ENCODE results near the gene MIDN. TPM values are rescaled to one million over a fixed set of nuclear protein-coding genes. Genes with fewer than 3 reads are reported as not detected.

Gene MIDN
- total RNA-seq, 1 experiment from 2014 or later, result 125 TPM

DNA sequence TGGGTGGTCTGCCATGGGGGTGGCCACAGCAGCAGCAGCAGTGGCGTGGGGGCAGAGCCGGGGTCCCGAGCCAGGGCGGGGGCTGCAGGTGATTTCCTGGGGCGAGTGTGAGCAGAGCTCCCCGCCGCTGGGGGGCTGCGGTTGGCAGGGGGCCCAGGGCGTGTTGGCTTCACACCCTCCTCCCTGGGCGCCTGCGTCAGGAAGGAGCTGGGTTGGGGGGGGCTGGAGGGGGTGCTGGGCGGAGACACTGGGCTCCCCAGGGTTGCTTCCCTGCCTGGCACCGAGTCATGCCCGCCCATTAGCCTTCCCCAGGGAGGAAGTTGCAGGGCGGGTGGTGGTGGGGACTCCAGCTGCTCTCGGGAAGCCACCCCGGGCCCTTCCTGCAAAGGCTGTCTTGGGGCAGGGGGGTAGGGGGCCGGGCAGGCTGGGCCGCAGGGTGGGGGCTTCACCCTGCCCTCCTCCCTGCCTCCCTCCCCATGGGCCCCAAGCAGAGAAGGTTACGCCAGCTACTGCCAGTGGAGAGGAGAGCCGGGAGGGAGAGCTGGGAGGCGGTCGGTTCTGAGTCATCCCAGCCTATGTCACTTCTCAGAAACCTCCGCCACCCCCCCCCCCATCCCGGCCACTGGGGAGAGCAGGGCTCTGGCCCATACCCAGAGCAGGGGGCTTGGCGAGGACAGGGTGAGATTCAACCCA lies 4.6 kb downstream of the MIDN start:
- no peaks in the 10 kb centered on the region for H3K27me3 Mint-ChIP-seq (ENCODE audit: insufficient read depth, unreplicated experiment)
- Histone ChIP-seq H3K36me3 (ENCODE audit: control insufficient read depth, insufficient read depth, low read length) (peaks cover 17% of the 10 kb centered on the region), H3K4me1 (peaks cover 36% of the 10 kb centered on the region), H3K27me3 (replicated peaks; ENCODE audit: control insufficient read depth, insufficient read depth, low read length) (no peaks in the 10 kb centered on the region), H3K9me3 (no peaks in the 10 kb centered on the region), H3K4me3 (ENCODE audit: low read depth, low read length) (peak overlapping the region; percentile 62)
- intact Hi-C loops (cut with micrococcal nuclease; ENCODE audit: unreplicated experiment), result loop anchor here (1.0 kb wide), 1 partner anchor 13 kb away; no protein-coding TSS in a partner anchor
- H3K36me3 Mint-ChIP-seq (ENCODE audit: insufficient read depth, unreplicated experiment), result peaks cover 94% of the 10 kb centered on the region
- CTCF ChIA-PET, result interaction anchor here (0.6 to 2.2 kb wide), 5 partner anchors 9 to 755 kb away, joined by 3 to 37 read pairs (median 4); partner anchors contain the start of gene CIRBP
- peak overlapping the region; percentile 91 for H3K27ac Mint-ChIP-seq (ENCODE audit: unreplicated experiment)
- TF ChIP-seq, protein P1, sequence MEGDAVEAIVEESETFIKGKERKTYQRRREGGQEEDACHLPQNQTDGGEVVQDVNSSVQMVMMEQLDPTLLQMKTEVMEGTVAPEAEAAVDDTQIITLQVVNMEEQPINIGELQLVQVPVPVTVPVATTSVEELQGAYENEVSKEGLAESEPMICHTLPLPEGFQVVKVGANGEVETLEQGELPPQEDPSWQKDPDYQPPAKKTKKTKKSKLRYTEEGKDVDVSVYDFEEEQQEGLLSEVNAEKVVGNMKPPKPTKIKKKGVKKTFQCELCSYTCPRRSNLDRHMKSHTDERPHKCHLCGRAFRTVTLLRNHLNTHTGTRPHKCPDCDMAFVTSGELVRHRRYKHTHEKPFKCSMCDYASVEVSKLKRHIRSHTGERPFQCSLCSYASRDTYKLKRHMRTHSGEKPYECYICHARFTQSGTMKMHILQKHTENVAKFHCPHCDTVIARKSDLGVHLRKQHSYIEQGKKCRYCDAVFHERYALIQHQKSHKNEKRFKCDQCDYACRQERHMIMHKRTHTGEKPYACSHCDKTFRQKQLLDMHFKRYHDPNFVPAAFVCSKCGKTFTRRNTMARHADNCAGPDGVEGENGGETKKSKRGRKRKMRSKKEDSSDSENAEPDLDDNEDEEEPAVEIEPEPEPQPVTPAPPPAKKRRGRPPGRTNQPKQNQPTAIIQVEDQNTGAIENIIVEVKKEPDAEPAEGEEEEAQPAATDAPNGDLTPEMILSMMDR (IDR thresholded peaks at IDR 0.05; ENCODE audit: insufficient read depth in 1 of 2, low read depth in 1 of 2, low read length in 1 of 2, severe bottlenecking in 1 of 2, unreplicated experiment in 1 of 2), result peak in 1 of 2 experiments; percentile 3
- no peak for DNase-seq
- peaks cover 12% of the 10 kb centered on the region for H3K4me1 Mint-ChIP-seq (ENCODE audit: low read depth, unreplicated experiment)
- no TSS peak for BruUV-seq (replicated peaks)
- H3K4me3 Mint-ChIP-seq (ENCODE audit: unreplicated experiment), result peak overlapping the region; percentile 96
- POLR2A ChIA-PET, result interaction anchor here (0.6 to 2.3 kb wide), 5 partner anchors 9 to 85 kb away, joined by 3 to 61 read pairs (median 8); partner anchors contain the start of gene CIRBP
- H3K9me3 Mint-ChIP-seq (ENCODE audit: unreplicated experiment), result no peaks in the 10 kb centered on the region

DNA sequence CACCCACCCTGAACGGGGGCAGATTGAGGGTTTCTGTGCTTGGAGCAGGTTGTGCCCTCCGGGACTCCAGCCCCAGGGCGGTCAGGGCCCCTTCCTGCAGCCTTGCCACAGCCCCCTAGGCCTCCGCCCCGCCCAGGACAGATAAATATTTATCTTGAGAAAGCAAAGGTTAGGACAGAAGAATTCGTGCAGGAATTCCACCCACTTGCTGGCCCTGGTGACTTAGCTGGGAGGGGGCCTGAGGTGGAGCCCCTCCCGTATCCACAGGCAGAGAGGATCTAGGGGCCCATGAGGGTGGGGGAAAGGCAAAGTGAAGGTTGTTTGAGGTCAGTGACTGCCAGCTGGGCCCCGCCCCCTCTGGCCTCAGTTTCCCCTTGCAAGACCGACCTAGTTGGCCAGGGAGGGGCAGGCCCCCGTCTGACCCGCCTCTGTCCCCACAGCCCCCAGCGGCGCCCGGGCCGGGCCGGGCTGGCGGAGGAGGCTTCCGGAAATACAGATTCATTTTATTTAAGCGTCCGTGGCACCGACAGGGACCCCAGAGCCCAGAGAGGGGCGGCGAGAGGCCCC lies 5.2 kb downstream of the MIDN start:
- Histone ChIP-seq H3K27me3 (replicated peaks; ENCODE audit: control insufficient read depth, insufficient read depth, low read length) (no peaks in the 10 kb centered on the region), H3K4me3 (ENCODE audit: low read depth, low read length) (peak overlapping the region; percentile 62), H3K4me1 (peaks cover 38% of the 10 kb centered on the region), H3K9me3 (no peaks in the 10 kb centered on the region), H3K36me3 (ENCODE audit: control insufficient read depth, insufficient read depth, low read length) (peaks cover 17% of the 10 kb centered on the region)
- no TSS peak for BruUV-seq (replicated peaks)
- POLR2A ChIA-PET, result interaction anchor here (1.0 to 2.3 kb wide), 4 partner anchors 8 to 16 kb away, joined by 6 to 61 read pairs (median 22); partner anchors contain the start of gene CIRBP
- H3K4me3 Mint-ChIP-seq (ENCODE audit: unreplicated experiment), result peak overlapping the region; percentile 96
- intact Hi-C loops (cut with micrococcal nuclease; ENCODE audit: unreplicated experiment), result loop anchor here (1.0 kb wide), 1 partner anchor 13 kb away; no protein-coding TSS in a partner anchor
- H3K36me3 Mint-ChIP-seq (ENCODE audit: insufficient read depth, unreplicated experiment), result peaks cover 96% of the 10 kb centered on the region
- H3K4me1 Mint-ChIP-seq (ENCODE audit: low read depth, unreplicated experiment), result peaks cover 12% of the 10 kb centered on the region
- TF ChIP-seq, protein P1 (IDR thresholded peaks at IDR 0.05; ENCODE audit: insufficient read depth in 1 of 2, low read depth in 1 of 2, low read length in 1 of 2, severe bottlenecking in 1 of 2, unreplicated experiment in 1 of 2), result no peak
- H3K27me3 Mint-ChIP-seq (ENCODE audit: insufficient read depth, unreplicated experiment), result no peaks in the 10 kb centered on the region
- CTCF ChIA-PET, result interaction anchor here (1.4 to 2.2 kb wide), 3 partner anchors 9 to 15 kb away, joined by 3 to 37 read pairs (median 22); partner anchors contain the start of gene CIRBP
- H3K9me3 Mint-ChIP-seq (ENCODE audit: unreplicated experiment), result no peaks in the 10 kb centered on the region
- peak; percentile 95 for DNase-seq
- peak overlapping the region; percentile 91 for H3K27ac Mint-ChIP-seq (ENCODE audit: unreplicated experiment)

DNA sequence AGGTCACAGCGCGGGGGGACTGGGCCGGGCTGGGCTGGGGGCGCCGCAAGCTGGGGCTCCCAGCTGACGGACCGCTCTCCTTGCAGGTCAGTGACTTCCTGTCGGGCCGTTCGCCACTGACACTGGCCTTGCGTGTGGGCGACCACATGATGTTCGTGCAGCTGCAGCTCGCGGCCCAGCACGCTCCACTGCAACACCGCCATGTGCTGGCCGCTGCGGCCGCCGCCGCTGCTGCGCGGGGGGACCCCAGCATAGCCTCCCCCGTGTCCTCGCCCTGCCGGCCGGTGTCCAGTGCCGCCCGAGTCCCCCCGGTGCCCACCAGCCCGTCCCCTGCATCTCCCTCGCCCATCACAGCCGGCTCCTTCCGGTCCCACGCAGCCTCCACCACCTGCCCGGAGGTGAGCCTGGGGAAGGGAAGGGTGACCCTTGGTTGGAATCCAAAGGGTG lies 5.7 kb downstream of the MIDN start:
- ChIA-PET POLR2A (interaction anchor here (1.0 to 2.3 kb wide), 3 partner anchors 10 to 15 kb away, joined by 6 to 61 read pairs (median 37); partner anchors contain the start of gene CIRBP), CTCF (interaction anchor here (1.8 to 2.2 kb wide), 2 partner anchors 10 to 12 kb away, joined by 22 to 37 read pairs; no protein-coding TSS in a partner anchor)
- no TSS peak for BruUV-seq (replicated peaks)
- Histone ChIP-seq H3K36me3 (ENCODE audit: control insufficient read depth, insufficient read depth, low read length) (peaks cover 17% of the 10 kb centered on the region), H3K4me3 (ENCODE audit: low read depth, low read length) (peak overlapping the region; percentile 1; the same call in 1 of the 2 replicates), H3K9me3 (no peaks in the 10 kb centered on the region), H3K27me3 (replicated peaks; ENCODE audit: control insufficient read depth, insufficient read depth, low read length) (no peaks in the 10 kb centered on the region), H3K4me1 (peaks cover 42% of the 10 kb centered on the region)
- TF ChIP-seq, protein P1 (IDR thresholded peaks at IDR 0.05; ENCODE audit: insufficient read depth in 1 of 2, low read depth in 1 of 2, low read length in 1 of 2, severe bottlenecking in 1 of 2, unreplicated experiment in 1 of 2), result no peak
- Mint-ChIP-seq H3K4me3 (ENCODE audit: unreplicated experiment) (peak overlapping the region; percentile 27), H3K4me1 (ENCODE audit: low read depth, unreplicated experiment) (peaks cover 12% of the 10 kb centered on the region), H3K27ac (ENCODE audit: unreplicated experiment) (peak overlapping the region; percentile 91), H3K27me3 (ENCODE audit: insufficient read depth, unreplicated experiment) (no peaks in the 10 kb centered on the region), H3K36me3 (ENCODE audit: insufficient read depth, unreplicated experiment) (peaks cover 98% of the 10 kb centered on the region), H3K9me3 (ENCODE audit: unreplicated experiment) (no peaks in the 10 kb centered on the region)
- intact Hi-C loops (cut with micrococcal nuclease; ENCODE audit: unreplicated experiment), result no loop called here
- DNase-seq, result no peak

Data from Caco-2 (cell line).